Measurements from ENCODE around the gene ARHGAP8.
A peak's percentile ranks its signal among the peaks of the same experiment; 100 is the strongest.

The ARHGAP8 gene

DNA sequence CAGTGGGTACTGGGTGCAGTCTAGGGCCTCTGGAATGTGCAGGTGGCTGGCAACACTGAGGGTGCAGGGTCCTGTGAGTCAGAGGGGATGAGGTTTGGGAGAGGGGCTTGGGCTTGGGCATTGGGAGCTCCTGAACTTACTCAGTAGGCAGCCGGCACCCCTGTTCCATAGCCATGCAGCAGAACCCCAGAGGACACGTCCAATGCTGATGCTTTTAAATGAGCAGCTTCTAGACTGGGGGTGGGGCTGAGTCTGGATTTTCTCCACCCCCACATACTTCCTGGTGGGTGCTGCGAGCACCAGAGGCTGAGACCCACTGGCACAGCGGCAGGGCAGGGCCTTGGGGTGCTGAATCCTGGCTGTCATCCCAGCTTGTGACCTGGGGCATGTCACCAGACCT is 71.4 kb downstream of the ARHGAP8 start:
- no peak overlapping the region for H3K4me3 ChIP-seq (ENCODE audit: low read depth, low read length)

DNA sequence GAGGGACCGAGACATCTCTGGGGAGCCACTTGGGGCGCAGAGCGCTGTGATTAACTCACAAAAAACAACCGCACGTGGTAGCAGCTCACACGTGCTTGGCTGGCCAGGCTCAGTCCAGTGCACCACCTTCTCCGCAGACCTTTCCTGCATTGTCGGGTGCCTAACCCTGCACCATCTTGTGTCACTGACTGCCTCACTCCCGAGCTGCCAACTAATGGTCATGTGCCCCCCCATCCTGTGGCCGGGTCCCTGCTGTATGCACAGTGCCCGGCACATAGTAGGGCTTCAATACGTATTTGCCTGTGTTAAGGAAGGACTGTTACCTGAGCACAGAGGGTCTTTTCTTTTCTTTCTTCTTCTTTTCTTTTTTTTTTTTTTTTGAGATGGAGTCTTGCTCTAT is 71.9 kb downstream of the ARHGAP8 start:
- DNase-seq (ENCODE audit: low read depth): no peak
- H3K4me3 ChIP-seq (ENCODE audit: low read depth, low read length): no peak overlapping the region
- TF ChIP-seq, protein P1, sequence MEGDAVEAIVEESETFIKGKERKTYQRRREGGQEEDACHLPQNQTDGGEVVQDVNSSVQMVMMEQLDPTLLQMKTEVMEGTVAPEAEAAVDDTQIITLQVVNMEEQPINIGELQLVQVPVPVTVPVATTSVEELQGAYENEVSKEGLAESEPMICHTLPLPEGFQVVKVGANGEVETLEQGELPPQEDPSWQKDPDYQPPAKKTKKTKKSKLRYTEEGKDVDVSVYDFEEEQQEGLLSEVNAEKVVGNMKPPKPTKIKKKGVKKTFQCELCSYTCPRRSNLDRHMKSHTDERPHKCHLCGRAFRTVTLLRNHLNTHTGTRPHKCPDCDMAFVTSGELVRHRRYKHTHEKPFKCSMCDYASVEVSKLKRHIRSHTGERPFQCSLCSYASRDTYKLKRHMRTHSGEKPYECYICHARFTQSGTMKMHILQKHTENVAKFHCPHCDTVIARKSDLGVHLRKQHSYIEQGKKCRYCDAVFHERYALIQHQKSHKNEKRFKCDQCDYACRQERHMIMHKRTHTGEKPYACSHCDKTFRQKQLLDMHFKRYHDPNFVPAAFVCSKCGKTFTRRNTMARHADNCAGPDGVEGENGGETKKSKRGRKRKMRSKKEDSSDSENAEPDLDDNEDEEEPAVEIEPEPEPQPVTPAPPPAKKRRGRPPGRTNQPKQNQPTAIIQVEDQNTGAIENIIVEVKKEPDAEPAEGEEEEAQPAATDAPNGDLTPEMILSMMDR (IDR thresholded peaks at IDR 0.05; ENCODE audit: control insufficient read depth, extremely low read depth, insufficient read depth): no peak

More for the DNA sequence above, 71.4 kb downstream of the ARHGAP8 start:
- no peak for DNase-seq (ENCODE audit: low read depth)
- TF ChIP-seq, protein P1 (IDR thresholded peaks at IDR 0.05; ENCODE audit: control insufficient read depth, extremely low read depth, insufficient read depth): no peak

- DNase-seq (ENCODE audit: low read depth): no peak
- no peak overlapping the region for H3K4me3 ChIP-seq (ENCODE audit: low read depth, low read length)
- TF ChIP-seq, protein P1 (IDR thresholded peaks at IDR 0.05; ENCODE audit: control insufficient read depth, extremely low read depth, insufficient read depth): no peak
These were observed 73.2 kb downstream of the ARHGAP8 start for GRCh38 chr22:44825310-44826150.

DNA sequence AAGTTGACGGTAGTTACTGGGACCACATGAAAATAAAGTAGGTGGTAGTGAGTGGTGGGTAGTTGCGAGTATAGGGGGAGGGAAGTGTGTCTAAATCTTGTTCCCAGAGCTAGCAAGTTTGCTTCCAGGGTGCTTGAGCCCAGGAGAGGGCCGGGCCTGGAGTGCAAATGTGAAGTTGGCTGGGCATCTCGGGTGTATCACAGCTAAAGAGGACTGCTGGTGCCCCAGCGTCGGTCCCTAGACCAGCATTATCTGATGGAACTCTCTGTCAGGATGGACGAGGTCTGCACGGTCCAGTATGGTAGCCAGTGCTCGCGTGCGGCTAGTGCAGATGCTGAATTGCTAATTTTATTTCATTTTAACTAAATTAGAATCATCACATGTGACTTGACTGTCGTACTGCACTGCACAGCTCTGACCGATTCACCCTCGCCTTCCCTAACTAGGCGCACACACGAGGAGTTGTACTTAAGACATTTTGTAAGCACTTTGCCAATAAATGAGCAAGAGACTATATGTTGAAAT is 75.4 kb downstream of the ARHGAP8 start:
- DNase-seq (ENCODE audit: low read depth): no peak
- H3K4me3 ChIP-seq (ENCODE audit: low read depth, low read length): no peak overlapping the region
- TF ChIP-seq, protein P1 (IDR thresholded peaks at IDR 0.05; ENCODE audit: control insufficient read depth, extremely low read depth, insufficient read depth): no peak

DNA sequence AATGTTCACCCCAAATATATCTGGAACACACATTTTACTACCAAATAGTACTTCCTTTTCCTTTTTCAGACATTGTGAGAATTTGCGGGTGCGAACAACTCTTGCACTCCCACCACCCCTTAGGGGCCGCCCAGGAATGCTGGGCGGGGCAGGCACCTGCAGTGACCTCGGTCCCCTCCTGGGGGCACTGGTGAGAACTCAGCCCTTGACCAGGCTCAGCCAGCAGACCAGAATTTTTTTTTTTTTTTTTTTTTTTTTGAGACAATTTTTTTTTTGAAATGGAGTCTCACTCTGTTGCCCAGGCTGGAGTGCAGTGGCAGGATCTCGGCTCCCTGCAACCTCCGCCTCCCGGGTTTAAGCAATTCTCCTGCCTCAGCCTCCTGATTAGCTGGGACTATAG is 75.8 kb downstream of the ARHGAP8 start:
- DNase-seq (ENCODE audit: low read depth): no peak
- no peak overlapping the region for H3K4me3 ChIP-seq (ENCODE audit: low read depth, low read length)
- TF ChIP-seq, protein P1 (IDR thresholded peaks at IDR 0.05; ENCODE audit: control insufficient read depth, extremely low read depth, insufficient read depth): peak; percentile 34

DNA sequence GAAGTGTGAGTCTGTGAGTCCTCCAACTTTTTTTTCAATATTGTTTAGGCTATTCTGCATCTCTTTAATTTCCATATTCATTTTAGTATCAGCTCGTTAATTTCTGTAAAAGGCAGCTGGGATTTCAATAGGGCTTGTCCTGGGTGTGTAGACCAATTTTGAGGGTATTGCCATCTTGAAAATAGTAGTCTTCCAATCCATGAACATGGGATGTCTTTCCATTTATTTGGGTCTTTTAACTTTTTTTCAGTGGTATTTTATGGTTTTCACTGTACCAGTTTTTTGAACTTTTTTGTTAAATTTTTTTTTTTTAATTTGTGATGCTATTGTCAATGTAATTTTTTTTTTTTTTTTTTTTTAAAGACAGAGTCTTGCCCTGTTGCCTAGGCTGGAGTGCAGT is 79.5 kb downstream of the ARHGAP8 start:
- TF ChIP-seq, protein P1 (IDR thresholded peaks at IDR 0.05; ENCODE audit: control insufficient read depth, extremely low read depth, insufficient read depth): no peak
- no peak overlapping the region for H3K4me3 ChIP-seq (ENCODE audit: low read depth, low read length)
- no peak for DNase-seq (ENCODE audit: low read depth)

All from LNCaP clone FGC (cell line).